Activated naive CD4-positive, alpha-beta T cell treated with anti-CD3 and anti-CD28 coated beads, Interleukin-2, amount 10 ng/mL, durations not matched to agents 7 days and 5 days (primary cell): ENCODE data around the gene CAPN5.

ENCODE experiments used
- CTCF ChIA-PET: fragments of 350-600 bp; sonication (Branson Sonifier 250); formaldehyde crosslinking; loops from one replicate; lab custom pipeline; 2021; ENCODE audit warnings: antibody characterized with exemption; lab: Charles Lee
- DNase-seq: peaks from one replicate; pipeline ENCODE4 v3.0.0-alpha.2; 2020
- H3K27ac Mint-ChIP-seq: one replicate; pipeline ENCODE4 v1.8.0; 2021; ENCODE audit warnings: mild to moderate bottlenecking, moderate library complexity, mixed read lengths
- H3K27me3 Mint-ChIP-seq: one replicate; pipeline ENCODE4 v1.8.0; 2021; ENCODE audit warnings: mild to moderate bottlenecking, mixed read lengths
- H3K36me3 Mint-ChIP-seq: one replicate; pipeline ENCODE4 v1.8.0; 2021; ENCODE audit warnings: mixed read lengths
- H3K4me1 Mint-ChIP-seq: one replicate; pipeline ENCODE4 v1.8.0; 2021; ENCODE audit warnings: mixed read lengths
- H3K4me3 Mint-ChIP-seq: one replicate; pipeline ENCODE4 v1.8.0; 2021; ENCODE audit warnings: mild to moderate bottlenecking, moderate library complexity, mixed read lengths
- H3K9me3 Mint-ChIP-seq: one replicate; pipeline ENCODE4 v1.8.0; 2021; ENCODE audit warnings: mixed read lengths

CAPN5 gene

GRCh38 chr11:77149716-77150392 lies 83.1 kb downstream of the CAPN5 start:
- H3K4me3 Mint-ChIP-seq = no peak overlapping the region
- H3K27me3 Mint-ChIP-seq = peaks cover 60% of the 10 kb centered on the region
- no peak overlapping the region for H3K27ac Mint-ChIP-seq
- H3K36me3 Mint-ChIP-seq = no peaks in the 10 kb centered on the region
- peaks cover 34% of the 10 kb centered on the region for H3K4me1 Mint-ChIP-seq
- no peaks in the 10 kb centered on the region for H3K9me3 Mint-ChIP-seq
- no peak for DNase-seq
- CTCF ChIA-PET = interaction anchor here (0.7 to 0.9 kb wide), 3 partner anchors 38 to 58 kb away, joined by 3 to 4 read pairs (median 3); no protein-coding TSS in a partner anchor

DNA sequence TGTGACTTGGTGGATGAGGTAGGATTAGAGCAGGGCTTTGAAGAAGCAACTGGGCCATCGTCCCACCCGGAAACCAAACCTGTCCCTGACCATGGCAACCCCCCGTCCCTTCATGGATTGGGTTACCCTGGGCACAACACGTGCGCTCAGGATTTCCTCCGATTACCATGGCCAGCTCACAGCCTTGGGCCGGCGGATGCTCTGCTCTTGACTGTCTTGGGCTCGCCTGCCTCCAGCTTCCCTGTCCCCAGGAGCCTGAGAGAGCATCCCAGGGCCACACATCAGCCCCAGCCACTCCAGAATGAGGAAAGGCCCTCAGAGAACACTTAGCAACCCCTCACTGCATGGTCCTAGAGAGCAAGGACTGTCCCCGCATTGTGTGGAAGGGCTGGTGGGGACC lies 84.1 kb downstream of the CAPN5 start:
- CTCF ChIA-PET = interaction anchor here (0.7 to 1.4 kb wide), 2 partner anchors 37 to 59 kb away, joined by 3 to 4 read pairs; no protein-coding TSS in a partner anchor
- DNase-seq = no peak
- Mint-ChIP-seq H3K36me3 (no peaks in the 10 kb centered on the region), H3K27ac (no peak overlapping the region), H3K27me3 (peaks cover 50% of the 10 kb centered on the region), H3K4me3 (no peak overlapping the region), H3K9me3 (no peaks in the 10 kb centered on the region), H3K4me1 (peaks cover 34% of the 10 kb centered on the region)

- Mint-ChIP-seq H3K27ac (no peak overlapping the region), H3K4me3 (no peak overlapping the region), H3K27me3 (peaks cover 39% of the 10 kb centered on the region), H3K4me1 (peaks cover 34% of the 10 kb centered on the region), H3K36me3 (no peaks in the 10 kb centered on the region), H3K9me3 (no peaks in the 10 kb centered on the region)
- CTCF ChIA-PET = interaction anchor here (1.4 to 2.1 kb wide), 2 partner anchors 25 to 61 kb away, joined by 3 to 5 read pairs; no protein-coding TSS in a partner anchor
- DNase-seq = peak; percentile 56
Observed at GRCh38 chr11:77151804-77152509, 85.2 kb downstream of the CAPN5 start.

DNA sequence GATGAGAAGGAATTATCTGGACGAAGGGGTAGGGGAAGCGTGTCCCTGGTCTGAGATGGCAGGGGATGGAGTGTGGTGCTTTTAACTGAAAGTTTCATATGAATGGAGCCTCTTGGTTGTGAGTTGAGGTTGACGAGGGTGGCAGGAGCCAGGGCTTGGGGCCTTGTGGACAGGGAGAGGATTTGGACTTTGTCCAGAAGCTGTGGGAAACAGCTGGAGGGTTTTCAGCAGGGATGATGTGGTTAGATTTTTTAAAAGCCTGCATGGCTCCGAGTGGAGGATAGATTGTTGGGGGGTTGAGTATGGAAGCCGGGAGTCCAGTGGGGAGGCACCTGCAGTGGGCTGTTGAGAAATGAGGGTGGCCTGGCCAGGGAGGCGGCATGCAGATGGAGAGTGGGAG lies 86.1 kb downstream of the CAPN5 start:
- peaks cover 29% of the 10 kb centered on the region for H3K4me1 Mint-ChIP-seq
- no peaks in the 10 kb centered on the region for H3K9me3 Mint-ChIP-seq
- no peak for DNase-seq
- H3K4me3 Mint-ChIP-seq = no peak overlapping the region
- H3K27me3 Mint-ChIP-seq = peaks cover 30% of the 10 kb centered on the region
- no peaks in the 10 kb centered on the region for H3K36me3 Mint-ChIP-seq
- CTCF ChIA-PET = interaction anchor here (2.1 kb wide), 1 partner anchor 26 kb away, joined by 5 read pairs; no protein-coding TSS in a partner anchor
- H3K27ac Mint-ChIP-seq = no peak overlapping the region

- no peak overlapping the region for H3K4me3 Mint-ChIP-seq
- peaks cover 22% of the 10 kb centered on the region for H3K4me1 Mint-ChIP-seq
- H3K36me3 Mint-ChIP-seq = no peaks in the 10 kb centered on the region
- no peak overlapping the region for H3K27ac Mint-ChIP-seq
- no peaks in the 10 kb centered on the region for H3K9me3 Mint-ChIP-seq
- DNase-seq = no peak
- H3K27me3 Mint-ChIP-seq = peaks cover 25% of the 10 kb centered on the region
- CTCF ChIA-PET = interaction anchor here (2.1 kb wide), 1 partner anchor 27 kb away, joined by 5 read pairs; no protein-coding TSS in a partner anchor
Observed at GRCh38 chr11:77153276-77154185, 86.8 kb downstream of the CAPN5 start.

DNA sequence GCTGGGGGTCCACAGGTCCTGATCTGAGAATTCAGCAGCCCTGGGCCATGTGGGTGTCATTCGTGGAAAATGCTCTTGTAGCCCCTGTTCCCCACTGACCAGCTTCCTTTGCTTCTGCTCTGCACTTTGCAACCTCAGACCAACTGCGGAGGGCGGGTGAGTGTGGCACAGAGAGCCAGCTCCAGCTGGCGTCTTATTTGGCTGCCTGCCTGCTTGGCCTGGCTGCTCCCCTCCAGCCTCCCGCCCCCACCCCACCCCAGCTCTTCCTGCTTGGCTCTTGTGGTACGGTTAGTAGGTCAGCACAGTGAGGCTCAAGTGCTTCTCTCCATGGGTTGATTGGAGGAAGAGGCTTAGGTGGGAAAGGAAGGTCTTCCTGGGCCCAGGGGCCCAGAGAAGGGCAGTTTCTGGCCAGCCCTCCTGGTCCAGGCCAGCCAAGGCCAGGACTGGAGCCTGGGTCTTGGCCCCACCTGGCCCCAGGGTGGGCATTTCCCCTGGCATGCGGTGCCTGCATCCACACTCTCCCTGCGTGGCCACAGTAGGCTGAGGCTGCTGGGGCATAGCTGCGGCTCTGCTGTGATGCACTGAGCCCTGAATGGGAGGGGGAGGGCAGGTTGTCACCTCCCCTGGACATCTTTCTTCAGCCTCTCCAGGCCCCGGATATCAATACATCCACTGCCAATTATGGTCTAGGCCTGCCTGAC lies 87.8 kb downstream of the CAPN5 start:
- CTCF ChIA-PET = no interaction called here
- Mint-ChIP-seq H3K27me3 (peaks cover 18% of the 10 kb centered on the region), H3K27ac (no peak overlapping the region), H3K36me3 (no peaks in the 10 kb centered on the region), H3K9me3 (no peaks in the 10 kb centered on the region), H3K4me3 (no peak overlapping the region), H3K4me1 (peaks cover 18% of the 10 kb centered on the region)
- no peak for DNase-seq

GRCh38 chr11:77155082-77155475 lies 88.3 kb downstream of the CAPN5 start:
- Mint-ChIP-seq H3K4me3 (no peak overlapping the region), H3K36me3 (no peaks in the 10 kb centered on the region), H3K27ac (no peak overlapping the region), H3K9me3 (no peaks in the 10 kb centered on the region), H3K4me1 (peaks cover 18% of the 10 kb centered on the region), H3K27me3 (peaks cover 15% of the 10 kb centered on the region)
- CTCF ChIA-PET = no interaction called here
- no peak for DNase-seq

DNA sequence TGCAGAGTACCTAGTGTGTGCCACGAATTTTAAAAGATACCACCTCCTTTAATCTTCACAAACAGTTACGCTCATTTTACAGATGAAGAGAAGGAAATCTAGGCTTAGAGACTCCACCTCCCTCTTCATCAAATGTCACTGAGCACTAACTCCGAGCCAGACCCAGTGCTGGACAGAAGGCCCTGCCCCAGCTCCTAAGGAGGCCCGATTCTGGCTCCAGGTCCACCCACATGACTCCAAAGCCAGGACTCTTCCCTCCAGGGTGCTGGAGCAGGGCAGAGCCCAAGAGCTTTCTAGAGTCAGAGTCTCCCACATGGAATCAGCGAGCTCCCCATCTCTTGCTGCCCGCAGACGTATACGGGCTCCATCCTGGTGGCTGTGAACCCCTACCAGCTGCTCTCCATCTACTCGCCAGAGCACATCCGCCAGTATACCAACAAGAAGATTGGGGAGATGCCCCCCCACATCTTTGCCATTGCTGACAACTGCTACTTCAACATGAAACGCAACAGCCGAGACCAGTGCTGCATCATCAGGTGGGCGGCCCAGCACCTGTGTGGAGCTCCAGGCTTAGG lies 88.9 kb downstream of the CAPN5 start:
- no peak overlapping the region for H3K4me3 Mint-ChIP-seq
- no peaks in the 10 kb centered on the region for H3K9me3 Mint-ChIP-seq
- peaks cover 18% of the 10 kb centered on the region for H3K4me1 Mint-ChIP-seq
- CTCF ChIA-PET = interaction anchor here (1.3 kb wide), 1 partner anchor 29 kb away, joined by 3 read pairs; no protein-coding TSS in a partner anchor
- H3K27me3 Mint-ChIP-seq = peaks cover 13% of the 10 kb centered on the region
- H3K27ac Mint-ChIP-seq = no peak overlapping the region
- DNase-seq = no peak
- H3K36me3 Mint-ChIP-seq = no peaks in the 10 kb centered on the region

DNA sequence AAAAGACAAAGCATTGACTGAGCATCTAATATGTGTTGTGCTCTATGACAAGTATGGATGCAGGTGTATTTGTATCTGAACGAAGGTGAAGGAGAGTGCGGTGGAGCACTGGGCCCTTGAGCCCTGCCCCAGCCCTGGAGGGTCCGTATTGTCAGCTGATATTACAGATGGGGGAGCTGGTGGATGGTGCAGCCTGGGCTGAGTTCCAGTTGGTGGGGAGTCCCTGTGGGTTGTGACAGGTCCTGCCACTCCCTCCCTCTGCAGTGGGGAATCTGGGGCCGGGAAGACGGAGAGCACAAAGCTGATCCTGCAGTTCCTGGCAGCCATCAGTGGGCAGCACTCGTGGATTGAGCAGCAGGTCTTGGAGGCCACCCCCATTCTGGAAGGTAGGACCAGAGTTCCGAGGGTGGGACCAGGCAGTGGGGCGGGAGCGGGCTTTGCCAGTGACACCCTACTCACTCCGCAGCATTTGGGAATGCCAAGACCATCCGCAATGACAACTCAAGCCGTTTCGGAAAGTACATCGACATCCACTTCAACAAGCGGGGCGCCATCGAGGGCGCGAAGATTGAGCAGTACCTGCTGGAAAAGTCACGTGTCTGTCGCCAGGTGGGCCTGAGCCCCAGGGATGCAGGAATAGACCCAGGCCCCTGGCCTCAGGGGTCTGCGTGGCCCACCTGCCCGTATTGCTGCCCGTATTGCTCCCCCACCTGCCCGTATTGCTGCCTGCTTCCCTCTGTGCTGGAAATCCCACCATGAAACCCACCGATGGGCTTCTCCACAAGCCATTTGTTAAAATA lies 89.8 kb downstream of the CAPN5 start:
- Mint-ChIP-seq H3K27me3 (peaks cover 8% of the 10 kb centered on the region), H3K4me3 (no peak overlapping the region), H3K4me1 (peaks cover 14% of the 10 kb centered on the region), H3K9me3 (no peaks in the 10 kb centered on the region), H3K36me3 (no peaks in the 10 kb centered on the region), H3K27ac (no peak overlapping the region)
- DNase-seq = no peak
- CTCF ChIA-PET = interaction anchor here (1.3 kb wide), 1 partner anchor 30 kb away, joined by 3 read pairs; no protein-coding TSS in a partner anchor

DNA sequence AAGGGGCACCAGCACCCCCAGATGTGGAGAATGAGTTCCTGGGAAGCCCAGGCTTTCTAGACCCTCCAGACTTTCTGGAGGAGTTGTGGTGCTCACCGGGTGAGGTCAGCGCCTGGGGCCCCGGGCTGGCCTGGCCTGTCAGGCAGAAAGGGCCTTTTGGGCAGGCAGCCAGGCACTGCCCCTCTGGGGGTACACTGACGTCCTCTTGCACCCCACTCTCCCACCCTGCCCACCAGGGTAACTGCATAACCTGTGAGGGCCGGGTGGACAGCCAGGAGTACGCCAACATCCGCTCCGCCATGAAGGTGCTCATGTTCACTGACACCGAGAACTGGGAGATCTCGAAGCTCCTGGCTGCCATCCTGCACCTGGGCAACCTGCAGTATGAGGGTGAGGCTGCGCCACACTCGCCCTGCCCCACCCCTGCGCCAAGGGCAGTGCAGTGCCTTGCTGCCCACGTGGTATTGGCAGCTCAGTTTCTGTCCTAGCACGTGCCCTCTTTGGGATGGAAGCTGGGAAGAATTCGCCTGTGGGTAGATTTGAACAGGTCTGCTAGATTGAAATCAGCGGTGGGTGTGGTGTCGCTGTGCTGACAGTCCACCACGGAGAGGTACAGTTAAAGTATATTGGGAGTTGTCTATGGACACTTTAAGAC lies 91.4 kb downstream of the CAPN5 start:
- H3K9me3 Mint-ChIP-seq = no peaks in the 10 kb centered on the region
- H3K4me1 Mint-ChIP-seq = no peaks in the 10 kb centered on the region
- DNase-seq = no peak
- CTCF ChIA-PET = interaction anchor here (1.1 kb wide), 1 partner anchor 67 kb away, joined by 3 read pairs; no protein-coding TSS in a partner anchor
- H3K27ac Mint-ChIP-seq = no peak overlapping the region
- no peaks in the 10 kb centered on the region for H3K36me3 Mint-ChIP-seq
- no peaks in the 10 kb centered on the region for H3K27me3 Mint-ChIP-seq
- H3K4me3 Mint-ChIP-seq = no peak overlapping the region

DNA sequence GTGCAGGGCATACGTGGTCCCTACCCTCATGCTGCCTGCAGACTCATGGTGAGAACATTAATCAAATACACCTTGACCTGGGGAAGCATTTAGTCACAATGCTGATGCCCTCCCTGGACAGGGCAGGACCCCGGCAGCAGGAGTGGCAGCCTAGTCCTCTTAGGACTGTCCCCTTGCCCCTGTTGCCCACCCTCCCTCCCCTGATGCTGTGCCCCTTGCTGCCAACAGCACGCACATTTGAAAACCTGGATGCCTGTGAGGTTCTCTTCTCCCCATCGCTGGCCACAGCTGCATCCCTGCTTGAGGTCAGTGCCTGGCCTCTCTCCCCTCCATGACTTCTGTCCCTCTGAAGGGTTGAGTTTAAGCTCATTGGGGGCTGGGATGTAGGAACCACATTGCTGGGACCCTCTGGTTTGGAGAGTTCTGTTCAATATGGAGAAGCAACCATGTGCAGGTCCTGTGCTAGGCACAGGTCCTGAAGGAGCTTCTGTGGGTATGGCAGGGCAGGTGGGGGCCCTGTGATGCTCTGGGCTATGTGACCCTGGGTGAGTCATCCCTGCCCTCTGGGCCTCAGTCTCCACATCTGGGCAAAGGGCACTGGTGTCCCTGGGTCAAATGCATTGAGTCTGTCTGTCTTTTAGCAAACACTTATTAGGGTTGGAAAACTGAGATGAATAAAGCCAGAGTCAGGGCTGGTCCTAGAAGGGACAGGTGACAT lies 92.6 kb downstream of the CAPN5 start:
- Mint-ChIP-seq H3K4me1 (no peaks in the 10 kb centered on the region), H3K9me3 (no peaks in the 10 kb centered on the region), H3K4me3 (no peak overlapping the region), H3K36me3 (no peaks in the 10 kb centered on the region), H3K27ac (no peak overlapping the region), H3K27me3 (no peaks in the 10 kb centered on the region)
- no peak for DNase-seq
- CTCF ChIA-PET = no interaction called here
